ENCODE results near the gene NME3.

The NME3 gene

GRCh38 chr16:1792836-1793577 lies 21.7 kb upstream of the NME3 start:
- DNase-seq, result no peak

GRCh38 chr16:1791943-1792812 lies 20.8 kb upstream of the NME3 start:
- DNase-seq, result no peak

GRCh38 chr16:1791256-1791942 lies 20.1 kb upstream of the NME3 start:
- DNase-seq, result no peak

GRCh38 chr16:1790611-1791255 lies 19.4 kb upstream of the NME3 start:
- no peak for DNase-seq

GRCh38 chr16:1790261-1790610 lies 18.9 kb upstream of the NME3 start:
- no peak for DNase-seq

GRCh38 chr16:1789643-1790045 lies 18.3 kb upstream of the NME3 start:
- DNase-seq, result no peak

- DNase-seq, result no peak
Observed at GRCh38 chr16:1788708-1789100, 17.4 kb upstream of the NME3 start.

- DNase-seq, result no peak
Observed at GRCh38 chr16:1788095-1788707, 16.9 kb upstream of the NME3 start.

- no peak for DNase-seq
Observed at GRCh38 chr16:1787322-1788094, 16.2 kb upstream of the NME3 start.

GRCh38 chr16:1787056-1787321 lies 15.6 kb upstream of the NME3 start:
- DNase-seq, result no peak

- DNase-seq, result no peak
Observed at GRCh38 chr16:1786242-1787055, 15.1 kb upstream of the NME3 start.

GRCh38 chr16:1785846-1786170 lies 14.5 kb upstream of the NME3 start:
- DNase-seq, result no peak

- no peak for DNase-seq
Observed at GRCh38 chr16:1784977-1785845, 13.9 kb upstream of the NME3 start.

GRCh38 chr16:1782408-1783264 lies 11.3 kb upstream of the NME3 start, which contains the start of the genes NUBP2 and SPSB3:
Gene NUBP2 (plus strand): TSS chr16:1782960. CDS start chr16:1783021, 61 bp downstream.
Gene SPSB3 (minus strand): TSS chr16:1782571. CDS start chr16:1781483, 1,088 bp downstream.
- peak; percentile 100 for DNase-seq

GRCh38 chr16:1781758-1782407 lies 10.5 kb upstream of the NME3 start:
- DNase-seq, result no peak

- DNase-seq, result no peak
Observed at GRCh38 chr16:1781254-1781653, 9.9 kb upstream of the NME3 start.

- DNase-seq, result no peak
Observed at GRCh38 chr16:1780677-1781072, 9.3 kb upstream of the NME3 start.

Data from COR-L47 (cell line).